Ovary (tissue), 10 donors: ENCODE data around the gene MCUB. TPM values are rescaled to one million over a fixed set of nuclear protein-coding genes. Genes with fewer than 3 reads are reported as not detected.
"Not testable (repeated sequence)": the region's sequence is repeated elsewhere in the genome, so short reads cannot be mapped to it uniquely, and the experiment has no call there.

Experiments used
- DNase-seq, 5 donors: peaks; one replicate each; pipeline ENCODE4 v3.0.0-alpha.2; 2019 to 2020
- H3K27ac ChIP-seq, 2 donors: fragments of 200-600 bp; one replicate each; pipeline versions ENCODE4 v1.5.1 to v1.8.0; 2019 to 2022
- H3K27me3 ChIP-seq: fragments of 200-600 bp; one replicate; pipeline ENCODE4 v1.8.0; 2022
- H3K36me3 ChIP-seq: fragments of 200-600 bp; sonication (generic); one replicate; pipeline ENCODE4 v1.5.1; 2019
- H3K4me1 ChIP-seq: one replicate; pipeline ENCODE4 v1.8.1; 2013; ENCODE audit warnings: mild to moderate bottlenecking, moderate library complexity; ENCODE audit not compliant: insufficient read depth
- H3K4me3 ChIP-seq: fragments of 200-600 bp; sonication (generic); one replicate; pipeline ENCODE4 v1.5.1; 2017
- H3K9me3 ChIP-seq, 2 donors: fragments of 200-600 bp in 1 of 2; sonication (generic) in 1 of 2; one replicate each; pipeline versions ENCODE4 v1.5.1 to v1.8.1; 2013 to 2019; ENCODE audit warnings: mild to moderate bottlenecking in 1 of 2, moderate library complexity in 1 of 2
- EP300 ChIP-seq: sonication (generic); formaldehyde crosslinking; IDR thresholded peaks from one replicate; pipeline ENCODE4 v1.6.1; 2017; ENCODE audit warnings: antibody characterized with exemption
- POLR2A ChIP-seq: fragments of 450-650 bp; IDR thresholded peaks from one replicate; pipeline ENCODE4 v1.6.1; 2017; ENCODE audit warnings: antibody characterized with exemption, mild to moderate bottlenecking, moderate library complexity
- WGBS, 3 donors: extraction: QIAGEN DNeasy Blood & Tissue Kit in 1 of 3; methylation state at CpG; one replicate each; pipeline versions ENCODE4 v1.1.5 to v1.1.7; 2013 to 2017; 5-methylcytosine and 5-hydroxymethylcytosine counted together
- intact Hi-C, 4 donors: fragments of 100-400 bp; cut with DNase I; formaldehyde crosslinking; loops; one replicate each; pipeline versions ENCODE4 v1.11.0 to v1.15.1; 2022 to 2023
- long read RNA-seq, 3 donors: library from polyadenylated mRNA in 2 of 3; unstranded in 2 of 3; transcript quantifications; one replicate each; pipeline ENCODE4 v2.0.0 and lab custom pipeline, GENCODE V29; 2021 to 2026
- polyA plus RNA-seq, 2 donors: library from polyadenylated mRNA; stranded (reverse); fragments of 200-250 nt in 1 of 2; fragments of 350-450 nt in 1 of 2; fragmentation: Illumina TruSeq in 1 of 2; extraction: RNeasy Lipid Tissue Mini Kit (QIAGEN cat#74804) in 1 of 2; gene quantifications; one replicate each; pipeline ENCODE4 v1.2.3, GENCODE V29; 2013 to 2014
- total RNA-seq, 7 donors: library from RNA; depleted of rRNA in 2 of 7; stranded (reverse); fragments of >200 nt in 2 of 7; fragmentation: NEBNext Ultra II Directional in 3 of 7; extraction: Animal tissue kit (Norgen Biotek cat#: 25700) in 3 of 7; gene quantifications; one replicate each; pipeline versions ENCODE4 v1.1.0 to v1.2.4, GENCODE V29; 2016 to 2023
- TF ChIP-seq, protein P1 (sequence below), 3 donors: fragments of 450-650 bp in 2 of 3; fragments of 200-600 bp in 1 of 3; IDR thresholded peaks; one replicate each; pipeline versions ENCODE4 v1.5.1 to v1.8.0; 2016 to 2022; ENCODE audit warnings: antibody characterized with exemption in 3 of 3, mild to moderate bottlenecking in 1 of 3
- donor health status: DM: no; HTN: no; CAD: no; lungs with moderate emphysema.
- donor health status: DM: no; HTN: no; CAD: no.
- donor health status: Bipolar disorder and iron deficiency.
- donor health status: DM: yes; HTN: yes; CAD: no.
- donor health status: DM: no; HTN: no; CAD: no.
- donor health status: DM: yes; HTN: yes; CAD: no.

Gene MCUB
- 10 to 100 TPM in 2 of 7 donors, 1 to 10 TPM in 5; 7.6 to 11.7 (median 8.8) TPM for total RNA-seq
- polyA plus RNA-seq, result 10 to 100 TPM in 1 of 2 donors, 1 to 10 TPM in 1; 7.7 to 18.5 TPM
- long read RNA-seq, donor 1, transcript MCUB-201 (8 exons, 2,278 nt), result major isoform, 25 of 30 reads
- long read RNA-seq, donor 1, partial matches to known transcripts, result 1 of 30 reads
- long read RNA-seq, donor 1, other reads (novel, unspliced or antisense), result 4 of 30 reads
- long read RNA-seq, donor 2, transcript MCUB-201 (8 exons, 2,278 nt), result major isoform, 11 of 25 reads
- long read RNA-seq, donor 2, partial matches to known transcripts, result 14 of 25 reads
- long read RNA-seq, donor 2, other reads (novel, unspliced or antisense), result 0 of 25 reads
- long read RNA-seq, donor 3, transcript MCUB-201 (8 exons, 2,278 nt), result major isoform, 16 of 18 reads
- long read RNA-seq, donor 3, partial matches to known transcripts, result 1 of 18 reads
- long read RNA-seq, donor 3, other reads (novel, unspliced or antisense), result 1 of 18 reads

DNA sequence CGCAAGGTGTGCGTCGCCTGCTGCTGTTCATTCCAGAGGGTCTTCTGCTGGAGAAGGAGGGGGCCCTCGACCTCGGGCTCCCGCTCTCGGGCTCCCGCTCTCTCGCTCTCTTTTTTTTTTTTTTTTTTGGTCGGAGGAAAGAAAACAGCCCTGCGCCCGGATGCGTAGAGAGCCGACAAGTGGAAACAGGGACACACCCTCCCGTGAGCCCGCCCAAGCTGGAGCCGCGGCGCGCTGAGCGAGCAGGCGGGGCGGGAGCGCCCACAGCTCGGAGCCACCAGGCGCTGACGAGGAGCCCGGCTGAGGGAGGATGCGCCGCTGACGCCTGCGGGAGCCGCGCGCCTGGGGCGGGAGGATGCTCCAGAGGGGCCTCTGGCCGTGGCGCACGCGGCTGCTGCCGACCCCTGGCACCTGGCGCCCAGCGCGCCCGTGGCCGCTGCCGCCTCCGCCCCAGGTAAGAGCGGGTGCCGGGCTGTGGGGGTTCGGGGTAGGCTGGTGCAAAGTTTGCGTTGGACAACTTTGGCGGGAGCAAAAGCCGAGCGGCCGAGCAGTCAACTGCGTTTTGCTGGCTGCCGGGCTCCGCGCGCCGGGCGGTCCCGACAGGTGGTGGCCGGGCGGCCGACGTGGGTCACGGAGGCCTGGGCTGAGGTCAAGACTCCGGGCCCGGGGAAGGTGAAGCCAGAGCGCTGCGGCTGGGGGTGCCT lies at the start of gene MCUB:
MCUB (plus strand) TSS at position 264 of the 704 bp plus-strand sequence; CDS start at position 356, 92 bp downstream.
- no peaks in the 10 kb centered on the region for H3K36me3 ChIP-seq
- H3K4me1 ChIP-seq, result no peaks in the 10 kb centered on the region
- H3K9me3 ChIP-seq, result no peaks in the 10 kb centered on the region
- DNase-seq, result peak; percentile 81 to 88 (median 86)
- peak within 1 kb of the TSS; percentile 75 to 92 for H3K27ac ChIP-seq
- intact Hi-C loops, result loop anchor here in 1 of 4 donors (5.0 kb wide), 1 partner anchor 128 kb away; the partner anchor contains the start of gene SEC24B
- peak; percentile 64 for TF ChIP-seq POLR2A
- TF ChIP-seq, protein P1, sequence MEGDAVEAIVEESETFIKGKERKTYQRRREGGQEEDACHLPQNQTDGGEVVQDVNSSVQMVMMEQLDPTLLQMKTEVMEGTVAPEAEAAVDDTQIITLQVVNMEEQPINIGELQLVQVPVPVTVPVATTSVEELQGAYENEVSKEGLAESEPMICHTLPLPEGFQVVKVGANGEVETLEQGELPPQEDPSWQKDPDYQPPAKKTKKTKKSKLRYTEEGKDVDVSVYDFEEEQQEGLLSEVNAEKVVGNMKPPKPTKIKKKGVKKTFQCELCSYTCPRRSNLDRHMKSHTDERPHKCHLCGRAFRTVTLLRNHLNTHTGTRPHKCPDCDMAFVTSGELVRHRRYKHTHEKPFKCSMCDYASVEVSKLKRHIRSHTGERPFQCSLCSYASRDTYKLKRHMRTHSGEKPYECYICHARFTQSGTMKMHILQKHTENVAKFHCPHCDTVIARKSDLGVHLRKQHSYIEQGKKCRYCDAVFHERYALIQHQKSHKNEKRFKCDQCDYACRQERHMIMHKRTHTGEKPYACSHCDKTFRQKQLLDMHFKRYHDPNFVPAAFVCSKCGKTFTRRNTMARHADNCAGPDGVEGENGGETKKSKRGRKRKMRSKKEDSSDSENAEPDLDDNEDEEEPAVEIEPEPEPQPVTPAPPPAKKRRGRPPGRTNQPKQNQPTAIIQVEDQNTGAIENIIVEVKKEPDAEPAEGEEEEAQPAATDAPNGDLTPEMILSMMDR (IDR thresholded peaks at IDR 0.05), result no peak
- peak within 1 kb of the TSS; percentile 66 for H3K4me3 ChIP-seq
- no peaks in the 10 kb centered on the region for H3K27me3 ChIP-seq
- 0 to 1% (median 0%) methylated on average over 28 to 73 of the region's 73 CpGs for WGBS, 3 donors

DNA sequence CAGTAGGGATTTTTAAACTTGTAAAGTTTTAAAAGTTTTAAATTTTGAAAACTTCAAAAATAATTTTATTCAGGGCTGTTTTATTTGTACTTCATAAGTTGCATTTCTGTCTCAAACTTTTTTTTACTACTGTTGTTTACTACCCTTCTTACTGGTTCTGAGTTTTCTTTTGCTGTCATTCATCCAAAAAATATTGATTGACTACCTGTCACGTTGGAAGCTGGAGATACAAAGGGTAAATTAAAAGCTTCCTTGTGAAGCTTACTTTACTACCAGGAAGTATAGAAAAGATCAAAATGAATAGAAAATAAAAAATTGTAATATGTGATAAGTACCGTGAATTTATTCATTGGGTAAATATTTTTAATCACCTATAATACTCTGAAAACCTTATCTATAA lies 49.4 kb upstream of the MCUB start:
- no peak overlapping the region for H3K27ac ChIP-seq
- H3K36me3 ChIP-seq, result no peaks in the 10 kb centered on the region
- no peak overlapping the region for H3K4me3 ChIP-seq
- H3K27me3 ChIP-seq, result no peaks in the 10 kb centered on the region
- no peaks in the 10 kb centered on the region for H3K9me3 ChIP-seq
- no peak for DNase-seq
- no peaks in the 10 kb centered on the region for H3K4me1 ChIP-seq
- TF ChIP-seq EP300 (no peak), POLR2A (no peak)
- TF ChIP-seq, protein P1 (IDR thresholded peaks at IDR 0.05), result no peak
- WGBS, 3 donors, result 60 to 69% (median 65%) methylated on average over 2 of the region's 2 CpGs
- intact Hi-C loops, result no loop called here

DNA sequence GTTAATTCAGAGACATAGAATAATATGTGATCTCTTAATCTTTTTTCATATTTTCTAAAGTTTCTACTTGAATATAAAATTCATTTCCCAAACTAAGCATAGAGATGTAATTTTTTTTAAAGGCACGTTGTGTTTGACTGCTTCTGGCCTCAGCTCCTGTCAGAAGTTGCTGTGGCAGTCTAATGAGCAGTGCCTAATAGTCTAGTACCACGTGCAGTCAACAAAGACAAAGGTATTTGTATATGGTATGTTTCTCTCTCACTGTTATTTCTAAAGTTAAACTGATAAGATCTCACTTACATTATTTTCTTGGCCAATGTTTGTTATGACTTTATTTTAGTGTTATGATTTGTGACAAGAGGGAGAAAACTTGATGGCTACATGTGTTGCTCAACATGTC lies 48.6 kb upstream of the MCUB start:
- Histone ChIP-seq H3K27ac (no peak overlapping the region), H3K27me3 (no peaks in the 10 kb centered on the region), H3K4me1 (no peaks in the 10 kb centered on the region), H3K36me3 (no peaks in the 10 kb centered on the region), H3K9me3 (no peaks in the 10 kb centered on the region), H3K4me3 (no peak overlapping the region)
- 48 to 57% (median 56%) methylated on average over 2 of the region's 2 CpGs for WGBS, 3 donors
- no peak for DNase-seq
- intact Hi-C loops, result no loop called here
- TF ChIP-seq, protein P1 (IDR thresholded peaks at IDR 0.05), result no peak
- TF ChIP-seq POLR2A (no peak), EP300 (no peak)

GRCh38 chr4:109513368-109513767 lies 46.7 kb upstream of the MCUB start:
- H3K27me3 ChIP-seq, H3K9me3 ChIP-seq, intact Hi-C loops, H3K27ac ChIP-seq, H3K4me3 ChIP-seq, H3K4me1 ChIP-seq, H3K36me3 ChIP-seq, DNase-seq: not testable (repeated sequence)
- WGBS, 3 donors, result 95 to 97% (median 96%) methylated on average over 12 of the region's 12 CpGs
